Adrenal gland (tissue), 5 donors: ENCODE results near the gene TNNI3.

ENCODE experiments used
- CTCF ChIP-seq, 6 experiments: fragments of 450-650 bp in 4 of 6; fragments of 200-600 bp in 2 of 6; sonication (generic) in 1 of 6; IDR thresholded peaks; 1 replicate in 5 of 6; 2 replicates in 1 of 6; pipeline versions ENCODE4 v1.5.1 to v1.8.0; 2016 to 2021; ENCODE audit warnings: antibody characterized with exemption in 6 of 6, mild to moderate bottlenecking in 2 of 6, moderate library complexity in 1 of 6
- POLR2A ChIP-seq, 2 donors: fragments of 450-650 bp; IDR thresholded peaks; one replicate each; pipeline ENCODE4 v1.6.1; 2017; ENCODE audit warnings: antibody characterized with exemption in 2 of 2, mild to moderate bottlenecking in 2 of 2, moderate library complexity in 1 of 2
- donor health status: DM: no; HTN: no; CAD: no.

GRCh38 chr19:55188625-55189024 is 31.1 kb upstream of the TNNI3 start:
- TF ChIP-seq CTCF (IDR thresholded peaks at IDR 0.05) (no peak), POLR2A (IDR thresholded peaks at IDR 0.05) (no peak)
